D721Med (cell line): ENCODE data around the gene PPTC7.

ENCODE experiments used
- DNase-seq: peaks from one replicate; pipeline ENCODE4 v3.0.0; 2011; ENCODE audit warnings: low spot score; ENCODE audit not compliant: insufficient read length
- FAIRE-seq: peaks from 2 replicates; lab custom pipeline; 2011; peaks lifted over from hg19 to GRCh38; lab: Jason Lieb, UNC
- TF ChIP-seq, protein P1 (sequence below): IDR thresholded peaks from 2 replicates; pipeline ENCODE4 v1.5.1; 2012; ENCODE audit warnings: mild to moderate bottlenecking, control low read depth; ENCODE audit not compliant: insufficient read depth; ENCODE audit errors: missing control alignments

The PPTC7 gene

DNA sequence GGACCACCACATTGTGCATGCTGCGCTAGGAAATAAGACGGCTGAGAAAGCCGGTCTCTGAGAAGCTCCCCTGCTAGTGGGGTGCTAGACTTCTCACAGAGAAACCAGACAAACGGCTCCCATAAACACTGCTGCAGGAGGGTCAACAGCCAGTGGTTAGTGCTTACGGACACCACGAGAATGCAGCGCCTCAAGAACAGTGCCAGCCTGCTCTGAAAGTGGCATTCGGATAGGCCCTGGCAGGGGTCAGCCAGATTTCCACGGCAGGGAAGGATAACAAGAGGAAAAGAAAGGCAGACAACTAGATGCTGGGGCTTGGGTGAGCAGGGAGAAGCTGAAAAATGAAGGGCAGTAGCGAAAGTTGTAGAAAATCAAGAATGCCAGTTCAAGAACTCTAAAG is 26.4 kb downstream of the PPTC7 start:
- FAIRE-seq (no peak), DNase-seq (no peak)
- TF ChIP-seq, protein P1, sequence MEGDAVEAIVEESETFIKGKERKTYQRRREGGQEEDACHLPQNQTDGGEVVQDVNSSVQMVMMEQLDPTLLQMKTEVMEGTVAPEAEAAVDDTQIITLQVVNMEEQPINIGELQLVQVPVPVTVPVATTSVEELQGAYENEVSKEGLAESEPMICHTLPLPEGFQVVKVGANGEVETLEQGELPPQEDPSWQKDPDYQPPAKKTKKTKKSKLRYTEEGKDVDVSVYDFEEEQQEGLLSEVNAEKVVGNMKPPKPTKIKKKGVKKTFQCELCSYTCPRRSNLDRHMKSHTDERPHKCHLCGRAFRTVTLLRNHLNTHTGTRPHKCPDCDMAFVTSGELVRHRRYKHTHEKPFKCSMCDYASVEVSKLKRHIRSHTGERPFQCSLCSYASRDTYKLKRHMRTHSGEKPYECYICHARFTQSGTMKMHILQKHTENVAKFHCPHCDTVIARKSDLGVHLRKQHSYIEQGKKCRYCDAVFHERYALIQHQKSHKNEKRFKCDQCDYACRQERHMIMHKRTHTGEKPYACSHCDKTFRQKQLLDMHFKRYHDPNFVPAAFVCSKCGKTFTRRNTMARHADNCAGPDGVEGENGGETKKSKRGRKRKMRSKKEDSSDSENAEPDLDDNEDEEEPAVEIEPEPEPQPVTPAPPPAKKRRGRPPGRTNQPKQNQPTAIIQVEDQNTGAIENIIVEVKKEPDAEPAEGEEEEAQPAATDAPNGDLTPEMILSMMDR, result no peak

DNA sequence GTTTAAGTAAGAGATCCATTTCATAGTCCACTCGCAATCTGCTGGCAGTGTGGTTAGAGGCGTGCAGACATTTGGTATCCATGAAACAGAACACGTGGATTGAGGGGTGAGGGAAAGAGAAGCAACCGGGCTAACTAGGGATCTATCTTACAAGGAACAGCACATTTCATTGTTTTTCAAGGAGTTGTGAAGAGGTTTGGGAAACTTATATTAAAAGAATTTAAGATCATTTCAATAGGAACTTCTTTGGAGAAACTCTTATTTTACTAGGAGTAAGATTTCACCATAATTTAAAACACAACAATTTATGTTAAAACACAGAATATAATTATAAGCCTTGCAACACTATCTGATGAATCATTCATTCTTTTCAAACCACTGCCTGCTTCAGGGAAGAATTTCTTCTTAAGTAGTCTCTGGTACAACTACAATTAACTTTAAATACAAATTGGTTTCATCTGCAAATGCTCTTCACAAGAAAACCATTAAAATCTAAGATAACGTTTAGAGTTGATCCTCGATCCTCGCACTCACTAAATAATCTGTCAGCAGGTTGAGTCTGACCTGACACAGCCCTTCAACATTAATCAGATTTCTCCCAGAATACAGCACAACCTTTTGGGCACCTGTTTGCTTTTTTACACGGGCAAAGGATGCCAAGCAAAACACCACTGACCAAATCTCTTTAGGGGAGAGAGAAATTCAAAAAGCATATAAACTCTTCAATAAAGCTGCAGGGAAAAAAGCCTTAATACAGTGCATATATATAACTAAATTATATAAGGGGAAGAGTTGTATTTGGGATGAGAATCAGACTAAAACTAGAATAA is 27.3 kb downstream of the PPTC7 start:
- FAIRE-seq (no peak), DNase-seq (no peak)
- TF ChIP-seq, protein P1, result no peak

DNA sequence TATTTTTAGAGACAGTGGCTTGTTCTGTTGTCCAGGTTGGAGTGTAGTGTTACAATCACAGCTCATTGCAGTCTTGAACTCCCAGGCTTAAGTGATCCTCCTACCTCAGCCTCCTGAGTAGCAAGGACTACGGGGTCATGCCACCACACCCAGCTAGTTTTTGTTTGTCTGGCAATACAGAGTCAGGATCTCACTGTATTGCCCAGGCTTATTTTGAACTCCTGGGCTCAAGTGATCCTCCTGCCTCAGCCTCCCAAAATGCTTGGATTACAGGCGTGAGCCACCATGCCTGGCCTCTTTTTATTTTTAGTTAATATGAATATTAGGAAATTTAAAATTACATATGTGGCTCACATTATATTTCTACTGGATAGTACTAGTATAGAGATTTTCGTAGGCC is 28.9 kb downstream of the PPTC7 start:
- FAIRE-seq (no peak), DNase-seq (no peak)
- TF ChIP-seq, protein P1, result no peak

DNA sequence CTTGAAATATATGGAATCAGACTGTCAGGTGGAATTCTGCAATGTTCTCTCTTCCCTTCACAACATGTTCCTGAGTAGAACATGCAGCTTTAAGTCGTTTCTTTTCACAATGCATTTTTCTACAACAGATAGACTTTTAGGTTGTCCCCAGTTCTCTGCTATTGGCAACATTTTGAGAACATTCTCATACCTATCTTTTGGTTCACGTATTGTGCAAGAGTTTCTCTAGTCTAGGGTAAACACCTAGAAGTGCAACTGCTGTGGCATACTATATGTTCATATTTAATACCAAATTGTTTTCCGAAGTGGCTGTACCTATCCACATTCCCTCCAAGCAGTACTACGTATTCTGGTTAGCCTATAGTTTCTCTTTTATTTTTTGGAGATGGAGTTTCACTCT is 32.1 kb downstream of the PPTC7 start:
- no peak for DNase-seq
- TF ChIP-seq, protein P1, result no peak
- no peak for FAIRE-seq

DNA sequence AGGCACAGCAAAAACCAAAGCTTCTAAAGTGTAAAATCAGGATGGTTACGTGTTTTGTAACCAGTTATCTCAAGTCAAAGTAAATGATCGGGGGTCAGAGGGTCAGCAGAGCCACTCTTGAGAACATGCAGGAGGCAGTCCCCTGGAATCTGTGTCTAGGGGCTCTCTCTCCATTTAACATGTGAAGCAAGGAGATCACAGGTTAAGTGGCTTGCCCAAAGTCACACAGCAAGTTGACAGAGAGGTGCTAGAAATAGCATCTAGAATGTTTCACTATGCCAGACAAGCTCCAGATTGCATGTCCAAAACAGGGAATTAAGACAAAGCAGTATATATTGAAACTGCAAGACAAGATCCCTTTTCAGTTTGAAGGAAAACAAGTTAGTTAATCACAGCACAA is 33.4 kb downstream of the PPTC7 start:
- no peak for FAIRE-seq
- no peak for DNase-seq
- TF ChIP-seq, protein P1, result no peak

DNA sequence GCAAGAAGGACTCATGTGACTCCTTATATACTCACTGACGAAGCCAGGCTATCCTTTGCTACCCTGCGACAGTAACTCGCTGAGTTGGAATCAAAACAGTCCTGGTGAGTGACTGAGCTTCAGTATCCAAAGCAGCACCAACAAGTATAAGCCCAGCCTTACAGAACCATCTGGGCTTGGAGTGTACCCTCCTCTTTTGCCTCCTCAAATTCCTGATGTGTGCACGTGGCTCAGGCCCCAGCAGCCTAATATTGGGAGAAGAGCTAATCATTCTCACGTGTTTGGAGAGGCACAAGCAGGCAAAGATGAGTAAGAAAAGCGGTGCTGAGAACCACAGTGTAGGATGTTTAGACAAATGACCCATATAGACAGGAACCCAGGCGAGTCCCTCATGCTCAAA is 34.4 kb downstream of the PPTC7 start:
- DNase-seq, result no peak
- no peak for FAIRE-seq
- TF ChIP-seq, protein P1, result no peak

DNA sequence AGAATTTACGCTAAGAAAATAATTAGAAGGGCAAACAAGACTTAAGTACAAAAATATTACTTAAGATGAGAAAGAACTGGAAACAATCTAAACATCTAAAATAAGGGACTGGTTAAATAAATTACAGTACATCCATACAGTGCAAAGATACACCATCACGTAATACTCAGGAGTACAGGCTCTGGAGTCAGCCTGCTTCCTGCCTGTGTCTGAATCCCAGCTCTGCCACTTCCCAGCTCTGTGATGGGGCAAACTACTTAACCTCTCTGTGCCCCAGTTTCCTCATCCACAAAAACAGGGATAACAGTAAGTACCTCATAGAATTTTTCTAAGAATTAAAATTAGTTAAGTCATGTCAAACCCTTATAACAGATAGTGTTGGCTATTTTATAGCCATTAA is 36.0 kb downstream of the PPTC7 start:
- no peak for DNase-seq
- no peak for FAIRE-seq
- TF ChIP-seq, protein P1, result no peak
